Measurements from ENCODE around the gene RUFY3. TPM values are rescaled to one million over a fixed set of nuclear protein-coding genes. Genes with fewer than 3 reads are reported as not detected.

RUFY3 gene
- total and polyA plus RNA-seq, 2 of the 4 experiments (the other 2 are of a cell fraction): 19.6 to 28.9 TPM

DNA sequence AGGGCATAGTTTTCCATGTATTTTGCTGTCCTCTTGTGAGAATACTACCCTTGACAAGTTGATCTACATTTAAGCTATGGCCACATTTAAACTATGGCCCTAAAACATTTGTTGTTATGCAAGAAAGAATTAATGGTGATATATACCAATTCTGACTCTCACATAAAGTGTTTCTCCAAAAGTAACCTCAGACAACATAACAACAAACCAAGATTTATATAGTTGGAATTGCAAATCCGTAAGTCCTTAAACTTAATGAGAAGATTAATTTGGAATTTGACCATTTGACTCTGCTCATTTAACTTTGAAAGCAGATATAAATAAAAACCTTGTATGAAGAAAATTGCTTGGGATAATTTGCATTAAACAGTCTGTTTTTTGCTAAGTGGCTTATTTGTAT, 38.9 kb downstream of the RUFY3 start:
- intact Hi-C loops (cut with micrococcal nuclease) (no loop called here), dilution Hi-C loops (cut with HindIII; ENCODE audit: low sequenced_read_pairs, unreplicated experiment) (no loop called here), in situ Hi-C loops (cut with MboI; ENCODE audit: low sequenced_read_pairs) (no loop called here)
- BruUV-seq (replicated peaks): no TSS peak
- no peak overlapping the region for H2AK5ac ChIP-seq (ENCODE audit: low read depth, low read length)
- TF ChIP-seq CHD1 (IDR thresholded peaks at IDR 0.05; ENCODE audit: low read depth, low read length): no peak
- no peak overlapping the region for H3K9ac ChIP-seq (ENCODE audit: low read depth, low read length)
- no peak overlapping the region for H4K5ac ChIP-seq (ENCODE audit: low read depth, low read length)
- ATAC-seq (ENCODE audit: low read depth) (no peak), DNase-seq (no peak)
- H2AFZ ChIP-seq (replicated peaks; ENCODE audit: low read length, poor library complexity): no peak overlapping the region
- H3K36me3 ChIP-seq (ENCODE audit: control insufficient read depth, insufficient read depth, low read length): peaks cover 15% of the 10 kb centered on the region
- H3K14ac ChIP-seq (replicated peaks; ENCODE audit: low read depth, low read length): no peak overlapping the region
- no peak overlapping the region for H4K8ac ChIP-seq (ENCODE audit: low read depth in 2 of 2, low read length in 2 of 2)
- POLR2A ChIA-PET (ENCODE audit: unreplicated experiment): no interaction called here
- H3K27ac ChIP-seq (ENCODE audit: insufficient read depth, low read length): no peak overlapping the region
- H3K4me2 ChIP-seq (ENCODE audit: low read depth, low read length): no peak overlapping the region
- no peak overlapping the region for H3K4ac ChIP-seq (ENCODE audit: low read depth, low read length)
- H3K23ac ChIP-seq (ENCODE audit: low read depth, low read length): no peak overlapping the region
- CTCF ChIA-PET: no interaction called here
- H3K18ac ChIP-seq (ENCODE audit: low read depth, low read length): no peak overlapping the region
- H3K9me3 ChIP-seq (ENCODE audit: control insufficient read depth, insufficient read depth, low read length): no peaks in the 10 kb centered on the region
- H2BK15ac ChIP-seq (ENCODE audit: low read depth, low read length): no peak overlapping the region
- no peaks in the 10 kb centered on the region for H3K27me3 ChIP-seq (ENCODE audit: control insufficient read depth, insufficient read depth, low read length)
- peaks cover 11 to 47% of the 10 kb centered on the region in 2 experiments; a peak in 3 of 4 replicates for H3K79me1 ChIP-seq (ENCODE audit: low read depth in 1 of 2, low read length in 2 of 2)
- H3K4me1 ChIP-seq (ENCODE audit: control insufficient read depth, insufficient read depth, low read length): 0 out of 2 replicates have a peak, but pooled peaks cover 2% of the 10 kb centered on the region
- H3K56ac ChIP-seq (ENCODE audit: extremely low read depth, insufficient read depth, low read length): no peak overlapping the region
- H4K91ac ChIP-seq (ENCODE audit: insufficient read depth, low read depth, low read length): no peak overlapping the region
- no peaks in the 10 kb centered on the region; the same call in 1 of the 2 replicates for H3K9me1 ChIP-seq (ENCODE audit: insufficient read depth, low read length)
- WGBS, 2 experiments (ENCODE audit: extremely low coverage in 2 of 2, insufficient read length in 1 of 2): no CpG with 5 or more reads among the region's 1 CpG
- no peaks in the 10 kb centered on the region for H4K20me1 ChIP-seq (ENCODE audit: insufficient read depth, low read length)
- H2AK9ac ChIP-seq (replicated peaks; ENCODE audit: low read depth, low read length, poor library complexity): no peak overlapping the region
- no peak overlapping the region for H2BK120ac ChIP-seq (ENCODE audit: low read depth, low read length)
- no peak overlapping the region for H2BK20ac ChIP-seq (ENCODE audit: low read depth, low read length)
- no peak overlapping the region for H2BK5ac ChIP-seq (ENCODE audit: low read depth, low read length, poor library complexity, severe bottlenecking)
- no peak overlapping the region for H3K4me3 ChIP-seq (ENCODE audit: insufficient read depth, low read depth, low read length)

All from IMR-90 (cell line).